KMS-11 (cell line): ENCODE results near the gene NPM3.

ENCODE experiments used
- H2AFZ ChIP-seq: fragments of 200-600 bp; sonication (generic); 2 replicates; pipeline ENCODE4 v1.6.1; 2016; ENCODE audit warnings: antibody characterized with exemption, mixed run types, low read depth
- H3K27ac ChIP-seq: fragments of 200-600 bp; sonication (generic); 2 replicates; pipeline ENCODE4 v1.6.1; 2016; ENCODE audit warnings: mild to moderate bottlenecking, mixed run types
- H3K27me3 ChIP-seq: fragments of 200-600 bp; sonication (generic); 2 replicates; pipeline ENCODE4 v1.6.1; 2017; ENCODE audit warnings: mild to moderate bottlenecking, low read depth, mixed run types, moderate library complexity; ENCODE audit not compliant: insufficient read depth
- H3K36me3 ChIP-seq: fragments of 200-600 bp; sonication (generic); 2 replicates; pipeline ENCODE4 v1.6.1; 2017; ENCODE audit warnings: mild to moderate bottlenecking, mixed run types; ENCODE audit not compliant: insufficient read depth
- H3K4me1 ChIP-seq: fragments of 200-600 bp; sonication (generic); 2 replicates; pipeline ENCODE4 v1.6.1; 2016; ENCODE audit warnings: mild to moderate bottlenecking, low read depth, mixed run types; ENCODE audit not compliant: poor library complexity, severe bottlenecking
- H3K4me2 ChIP-seq: fragments of 200-600 bp; sonication (generic); 2 replicates; pipeline ENCODE4 v1.7.0; 2016; ENCODE audit warnings: mild to moderate bottlenecking, mixed run types
- H3K4me3 ChIP-seq: fragments of 200-600 bp; sonication (generic); IDR thresholded peaks from 2 replicates; pipeline ENCODE4 v1.6.1; 2017; ENCODE audit warnings: low read depth, low read length, mixed read lengths; ENCODE audit not compliant: insufficient read depth
- H3K79me2 ChIP-seq: fragments of 200-600 bp; sonication (generic); 2 replicates; pipeline ENCODE4 v1.6.1; 2016; ENCODE audit warnings: low read depth, mixed run types; ENCODE audit not compliant: insufficient read depth
- H3K9ac ChIP-seq: fragments of 200-600 bp; sonication (generic); 2 replicates; pipeline ENCODE4 v1.6.1; 2016; ENCODE audit warnings: mild to moderate bottlenecking, mixed run types
- H4K20me1 ChIP-seq: fragments of 200-600 bp; sonication (generic); 2 replicates; pipeline ENCODE4 v1.6.1; 2016; ENCODE audit warnings: mild to moderate bottlenecking, mixed run types; ENCODE audit not compliant: insufficient read depth
- TF ChIP-seq, protein P1 (sequence below): fragments of 200-600 bp; sonication (generic); conservative IDR thresholded peaks from 2 replicates; pipeline ENCODE4 v1.6.1; 2017; ENCODE audit warnings: low read depth, mild to moderate bottlenecking, antibody characterized with exemption, low read length, moderate library complexity, mixed read lengths

The NPM3 gene

DNA sequence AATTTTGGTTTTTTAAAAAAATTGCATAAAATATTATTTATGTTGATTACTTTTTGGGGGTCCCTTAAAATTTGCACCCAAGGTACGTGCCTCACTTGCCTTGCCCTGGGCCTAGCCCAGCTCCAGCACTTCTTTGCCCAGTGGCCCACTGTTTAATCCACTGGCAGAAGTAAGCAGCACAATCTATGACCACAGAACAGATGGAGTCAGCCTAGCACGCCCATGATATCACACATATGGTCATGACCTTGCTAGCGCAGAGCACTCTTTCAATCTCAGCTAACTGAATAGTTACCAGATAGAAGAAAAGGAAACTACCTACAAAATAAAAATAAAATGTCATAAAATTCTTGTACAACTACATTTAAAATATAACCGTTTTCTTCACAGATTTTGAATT is 29.4 kb upstream of the NPM3 start:
- H3K79me2 ChIP-seq = peaks cover 100% of the 10 kb centered on the region
- peaks cover 53% of the 10 kb centered on the region for H4K20me1 ChIP-seq
- H3K4me1 ChIP-seq = peaks cover 43% of the 10 kb centered on the region

DNA sequence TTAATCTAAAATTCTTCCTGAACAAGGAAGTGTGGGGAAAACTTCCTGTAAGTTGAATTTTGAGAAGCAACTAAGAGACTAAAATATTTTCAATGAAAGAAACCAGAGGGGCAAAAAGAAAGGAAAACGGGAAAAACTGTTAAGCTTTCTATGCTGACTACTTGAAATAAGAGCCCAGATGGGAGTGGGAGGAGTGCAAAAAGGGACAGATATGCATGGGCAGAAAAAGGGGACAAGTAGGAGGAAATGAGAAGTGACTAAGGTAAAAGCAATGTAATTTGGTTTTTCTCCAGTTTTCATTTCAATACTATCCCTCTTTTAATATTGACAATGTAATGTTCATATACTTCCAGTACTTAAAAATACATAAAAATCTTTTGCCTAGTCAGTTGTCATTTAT is 23.9 kb upstream of the NPM3 start:
- peaks cover 8% of the 10 kb centered on the region; the same call in 1 of the 2 replicates for H4K20me1 ChIP-seq
- H3K4me2 ChIP-seq = no peak overlapping the region

More for the DNA sequence above, 29.4 kb upstream of the NPM3 start:
- no peaks in the 10 kb centered on the region for H3K27me3 ChIP-seq
- no peak overlapping the region for H3K27ac ChIP-seq
- H3K36me3 ChIP-seq = peaks cover 25% of the 10 kb centered on the region; the same call in 1 of the 2 replicates
- H3K4me3 ChIP-seq = no peak overlapping the region
- H3K9ac ChIP-seq = no peak overlapping the region
- TF ChIP-seq, protein P1, sequence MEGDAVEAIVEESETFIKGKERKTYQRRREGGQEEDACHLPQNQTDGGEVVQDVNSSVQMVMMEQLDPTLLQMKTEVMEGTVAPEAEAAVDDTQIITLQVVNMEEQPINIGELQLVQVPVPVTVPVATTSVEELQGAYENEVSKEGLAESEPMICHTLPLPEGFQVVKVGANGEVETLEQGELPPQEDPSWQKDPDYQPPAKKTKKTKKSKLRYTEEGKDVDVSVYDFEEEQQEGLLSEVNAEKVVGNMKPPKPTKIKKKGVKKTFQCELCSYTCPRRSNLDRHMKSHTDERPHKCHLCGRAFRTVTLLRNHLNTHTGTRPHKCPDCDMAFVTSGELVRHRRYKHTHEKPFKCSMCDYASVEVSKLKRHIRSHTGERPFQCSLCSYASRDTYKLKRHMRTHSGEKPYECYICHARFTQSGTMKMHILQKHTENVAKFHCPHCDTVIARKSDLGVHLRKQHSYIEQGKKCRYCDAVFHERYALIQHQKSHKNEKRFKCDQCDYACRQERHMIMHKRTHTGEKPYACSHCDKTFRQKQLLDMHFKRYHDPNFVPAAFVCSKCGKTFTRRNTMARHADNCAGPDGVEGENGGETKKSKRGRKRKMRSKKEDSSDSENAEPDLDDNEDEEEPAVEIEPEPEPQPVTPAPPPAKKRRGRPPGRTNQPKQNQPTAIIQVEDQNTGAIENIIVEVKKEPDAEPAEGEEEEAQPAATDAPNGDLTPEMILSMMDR = no peak
- H3K4me2 ChIP-seq = peak overlapping the region; percentile 10; the same call in 1 of the 2 replicates
- H2AFZ ChIP-seq = no peak overlapping the region

DNA sequence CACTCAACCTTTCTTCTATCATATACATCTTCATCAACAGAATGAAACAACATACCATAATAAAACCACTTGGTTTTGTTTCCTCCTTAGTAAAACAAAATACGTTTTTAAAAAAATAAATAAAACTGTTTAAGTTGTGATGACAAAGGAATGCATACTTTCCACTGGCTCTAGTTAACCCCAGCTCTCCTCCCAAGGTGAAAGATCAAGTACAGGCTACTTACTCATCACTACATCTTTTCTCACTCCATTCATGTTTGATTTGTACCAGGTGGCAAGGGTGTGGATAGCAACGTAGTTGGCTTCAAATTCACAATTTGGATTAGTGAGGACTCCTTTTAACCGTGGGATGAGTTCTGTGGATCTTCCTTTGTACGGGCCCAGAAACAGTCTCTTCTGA is 20.3 kb upstream of the NPM3 start:
- Histone ChIP-seq H3K4me2 (no peak overlapping the region), H3K4me1 (no peaks in the 10 kb centered on the region), H3K9ac (no peak overlapping the region), H3K79me2 (peaks cover 68% of the 10 kb centered on the region), H3K4me3 (no peak overlapping the region), H2AFZ (no peak overlapping the region), H3K27me3 (no peaks in the 10 kb centered on the region), H3K36me3 (peaks cover 24% of the 10 kb centered on the region; the same call in 1 of the 2 replicates), H4K20me1 (no peaks in the 10 kb centered on the region), H3K27ac (no peak overlapping the region)
- TF ChIP-seq, protein P1 = no peak

More for the DNA sequence above, 23.9 kb upstream of the NPM3 start:
- Histone ChIP-seq H3K4me1 (peaks cover 13% of the 10 kb centered on the region), H3K4me3 (no peak overlapping the region), H3K27me3 (no peaks in the 10 kb centered on the region), H3K9ac (no peak overlapping the region), H3K36me3 (peaks cover 29% of the 10 kb centered on the region; the same call in 1 of the 2 replicates), H3K27ac (no peak overlapping the region), H2AFZ (no peak overlapping the region), H3K79me2 (peaks cover 79% of the 10 kb centered on the region)
- TF ChIP-seq, protein P1 = no peak

DNA sequence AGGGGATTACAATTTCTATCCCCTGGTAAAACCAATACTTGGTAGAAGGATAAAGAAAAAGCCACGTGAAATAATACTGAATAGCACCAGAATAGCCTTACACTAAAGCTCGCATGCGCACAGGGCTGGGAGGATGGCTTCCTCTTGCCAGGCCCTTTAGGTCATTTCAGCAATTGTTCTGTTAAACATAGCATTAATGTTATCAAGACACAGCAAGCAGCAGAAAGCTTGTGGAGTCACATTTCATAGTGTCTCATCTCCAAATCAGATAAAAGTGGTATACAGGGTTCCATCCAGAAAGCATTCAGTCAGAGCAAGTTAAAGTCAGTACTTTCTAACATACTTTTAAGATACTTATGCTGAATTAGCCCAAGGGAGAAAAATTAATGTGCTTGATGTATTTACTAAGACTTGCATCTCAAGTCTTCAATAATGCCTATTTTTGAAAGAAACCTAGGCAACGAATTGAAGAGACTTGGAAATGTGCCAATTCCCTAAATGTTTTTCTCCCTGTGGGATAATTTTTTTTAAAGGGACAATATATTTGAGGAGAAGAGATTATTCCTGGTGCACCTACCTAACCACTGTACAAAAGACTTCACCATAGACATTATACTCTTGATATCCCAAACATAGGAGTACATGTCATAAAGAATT is 14.3 kb upstream of the NPM3 start:
- Histone ChIP-seq H3K27ac (no peak overlapping the region), H3K4me1 (no peaks in the 10 kb centered on the region), H3K4me3 (no peak overlapping the region), H4K20me1 (no peaks in the 10 kb centered on the region; the same call in 1 of the 2 replicates), H3K79me2 (peaks cover 44% of the 10 kb centered on the region; the same call in 1 of the 2 replicates), H3K27me3 (no peaks in the 10 kb centered on the region), H3K9ac (no peak overlapping the region), H3K4me2 (no peak overlapping the region), H2AFZ (no peak overlapping the region), H3K36me3 (peaks cover 27% of the 10 kb centered on the region; the same call in 1 of the 2 replicates)
- TF ChIP-seq, protein P1 = no peak
